Stimulated activated CD4-positive, alpha-beta T cell treated with anti-CD3 and anti-CD28 coated beads, Interleukin-2, amount 100 ng/mL, for 48 hours (primary cell): ENCODE data around the gene TMEM89.

Experiments
- DNase-seq, 2 donors: peaks; one replicate each; pipeline ENCODE4 v3.0.0-alpha.2; 2020

The TMEM89 gene

DNA sequence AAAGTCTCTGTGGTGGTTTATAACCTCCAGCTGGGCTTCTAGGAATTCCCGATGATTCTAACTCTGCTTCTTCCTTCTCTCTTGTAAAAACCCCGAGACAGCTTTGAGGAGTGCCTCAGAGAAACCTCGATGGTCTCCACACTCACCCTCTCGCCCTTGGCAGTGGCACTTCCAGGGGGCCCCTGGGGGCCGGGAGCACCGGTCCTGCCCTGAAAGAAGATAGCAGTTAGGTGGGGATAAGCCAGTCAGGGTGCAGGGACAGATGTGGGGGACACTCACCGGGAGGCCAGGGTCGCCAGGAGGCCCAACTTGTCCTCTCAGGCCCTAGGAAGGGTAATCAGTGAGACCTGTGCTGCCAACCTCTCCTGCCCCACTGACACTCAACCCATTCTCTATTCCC, 36.2 kb downstream of the TMEM89 start:
- no peak for DNase-seq

DNA sequence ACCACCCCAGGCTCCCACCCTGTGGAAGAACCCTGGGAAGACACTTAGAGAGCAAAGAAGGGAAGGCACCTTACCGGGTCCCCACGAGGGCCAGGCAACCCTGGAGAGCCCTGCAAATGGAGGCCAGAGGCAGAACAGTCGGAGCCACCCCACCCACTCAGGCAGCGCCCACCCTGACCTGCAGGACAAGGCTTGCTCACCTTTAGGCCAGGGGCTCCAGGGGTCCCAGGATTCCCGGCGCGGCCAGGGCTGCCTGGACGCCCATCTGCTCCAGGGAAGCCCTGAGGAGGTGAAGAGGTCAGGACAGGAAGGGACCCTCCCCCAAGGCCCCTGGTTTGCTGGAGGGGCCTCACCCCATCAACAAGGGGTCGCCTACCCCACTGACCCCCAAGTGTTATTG, 36.7 kb downstream of the TMEM89 start:
- DNase-seq = no peak

DNA sequence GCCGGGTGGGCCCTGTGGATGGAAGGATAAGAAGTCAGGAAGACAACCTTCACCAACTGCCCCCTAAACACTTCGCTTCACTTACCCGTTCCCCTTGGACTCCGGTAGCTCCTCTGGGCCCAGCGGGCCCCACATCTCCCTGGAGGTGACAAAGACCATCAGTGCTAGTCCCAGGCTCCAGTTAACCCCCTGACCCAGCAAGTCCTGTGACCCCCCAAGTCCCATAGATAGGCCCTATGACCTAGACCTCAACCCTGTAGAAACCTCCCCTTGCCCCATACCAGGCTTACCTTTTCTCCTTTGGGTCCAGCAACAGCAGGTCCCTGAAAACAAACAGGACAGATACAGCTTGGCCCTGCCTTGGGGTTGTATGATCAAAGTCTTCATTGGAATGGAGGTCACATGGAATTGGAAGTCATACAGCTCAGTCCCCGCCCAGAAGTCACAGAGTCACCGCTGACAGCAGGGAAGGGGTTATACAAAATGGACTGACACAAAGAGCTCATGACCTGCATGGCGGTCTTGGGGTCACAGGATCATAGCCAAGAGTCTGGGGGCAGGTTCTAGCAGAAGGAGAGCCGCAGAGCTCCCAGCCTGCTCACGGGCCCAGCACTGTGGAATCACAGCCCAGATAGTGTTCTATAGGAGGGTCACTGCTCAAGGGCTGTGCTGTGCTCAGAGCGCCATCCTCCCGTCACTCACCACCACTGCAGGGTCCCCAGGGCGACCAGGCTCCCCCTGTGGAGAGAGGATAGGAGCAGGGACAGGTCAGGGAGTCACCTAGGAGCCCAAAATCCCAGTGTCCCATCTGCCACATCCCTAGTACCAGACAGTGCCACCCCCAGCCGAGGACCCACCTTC, 39.7 kb downstream of the TMEM89 start:
- no peak for DNase-seq

DNA sequence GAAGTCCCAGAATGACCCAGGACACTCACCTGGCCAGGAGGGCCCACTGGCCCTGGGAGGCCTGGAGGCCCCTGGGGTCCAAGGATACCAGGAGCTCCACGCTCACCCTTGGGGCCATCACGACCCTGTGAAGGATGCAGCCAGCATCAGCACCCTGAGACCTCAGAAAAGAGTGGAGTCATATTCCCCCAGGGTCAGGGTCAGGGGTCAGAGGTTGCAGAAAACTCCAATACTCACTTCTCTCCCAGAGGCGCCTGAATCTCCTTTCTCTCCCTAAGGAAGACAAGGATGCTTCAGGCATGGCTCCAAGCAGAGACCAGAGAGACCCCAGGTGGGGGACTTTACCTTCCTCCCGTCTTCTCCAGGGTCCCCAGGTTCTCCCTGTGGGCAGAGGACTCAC, 44.9 kb downstream of the TMEM89 start:
- no peak for DNase-seq

DNA sequence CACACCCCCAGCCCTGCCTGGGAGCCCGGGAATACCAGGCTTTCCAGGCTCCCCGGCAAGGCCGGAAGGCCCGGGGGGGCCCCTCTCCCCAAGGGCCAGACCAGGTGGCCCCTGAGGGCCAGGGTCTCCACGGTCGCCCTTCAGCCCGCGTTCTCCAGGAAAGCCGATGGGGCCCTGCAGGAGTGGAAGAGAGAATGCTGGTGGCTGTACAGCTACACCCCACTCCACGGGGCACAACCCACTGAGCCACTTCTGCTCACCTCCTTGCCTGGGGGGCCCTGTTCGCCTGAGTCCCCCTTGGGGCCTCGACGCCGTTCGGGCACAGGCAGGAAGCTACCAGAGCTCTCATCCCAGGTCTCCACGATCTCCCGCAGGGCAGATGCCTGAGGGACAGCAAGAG, 46.2 kb downstream of the TMEM89 start:
- DNase-seq = no peak

DNA sequence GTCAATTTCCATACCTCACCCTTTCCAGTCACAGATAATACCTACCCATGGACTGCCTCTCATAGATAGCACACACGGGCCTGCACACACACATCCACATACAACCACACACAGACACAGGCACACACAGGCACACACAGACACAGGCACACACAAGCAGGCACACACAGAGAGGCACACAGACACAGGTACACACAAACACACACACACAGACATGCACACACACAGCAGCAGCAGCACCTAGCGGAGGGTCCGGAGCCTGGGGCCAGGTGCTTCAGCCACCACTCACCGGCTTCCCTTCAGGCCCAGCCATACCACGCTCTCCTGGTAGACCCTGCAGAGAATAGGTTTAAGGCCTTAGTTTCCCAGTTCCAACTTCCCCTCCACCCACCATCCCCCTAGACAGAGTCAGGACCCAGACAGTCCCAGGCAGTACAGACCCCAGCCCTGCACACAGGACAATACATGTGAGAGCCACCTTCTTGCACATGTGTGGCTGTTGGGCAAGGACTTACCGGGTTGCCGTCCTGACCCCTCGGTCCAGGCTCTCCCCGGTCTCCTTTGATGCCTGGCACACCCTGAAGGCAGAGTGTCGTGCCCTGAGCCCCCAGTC, 47.5 kb downstream of the TMEM89 start:
- DNase-seq = no peak

DNA sequence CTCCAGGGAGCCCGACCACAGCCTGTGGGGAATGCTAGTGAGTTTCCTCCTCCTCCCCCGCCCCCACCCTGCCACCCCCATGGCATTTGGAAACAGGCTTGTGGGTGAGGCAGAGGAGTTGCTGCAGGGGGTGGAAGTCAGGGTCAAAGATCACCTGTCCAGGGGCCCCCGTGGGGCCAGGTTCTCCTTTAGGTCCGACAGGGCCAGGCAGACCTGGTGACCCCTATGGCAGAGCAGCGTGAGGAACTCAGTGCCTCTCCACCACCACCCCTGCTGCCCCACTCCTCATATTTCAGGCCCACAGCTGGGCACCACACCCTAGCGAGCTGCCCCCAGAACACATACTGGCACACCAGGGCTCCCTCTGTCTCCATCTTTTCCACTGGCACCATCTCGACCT, 49.1 kb downstream of the TMEM89 start:
- DNase-seq = no peak

DNA sequence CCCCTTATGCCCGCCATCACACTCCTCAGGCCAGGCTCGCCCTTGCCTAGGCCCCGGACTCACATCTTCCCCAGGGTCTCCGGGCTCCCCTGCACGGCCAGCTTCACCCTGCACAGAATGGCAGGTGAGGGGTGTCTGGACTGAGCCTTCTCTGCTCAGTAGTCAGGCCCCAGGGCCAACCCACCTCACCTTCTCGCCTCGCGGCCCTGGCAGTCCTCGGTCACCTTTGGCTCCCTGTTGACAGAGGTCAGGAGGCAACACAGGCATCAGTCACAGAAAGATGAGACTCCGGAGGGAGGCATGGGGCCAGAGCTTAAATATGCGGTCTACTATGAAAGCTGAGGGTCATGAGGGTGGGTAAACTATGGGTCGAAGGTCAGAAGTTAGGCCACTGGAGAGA, 49.6 kb downstream of the TMEM89 start:
- DNase-seq = no peak
